GM19397 (cell line): Measurements from ENCODE around the gene ST14.
"Not testable (repeated sequence)": the region's sequence is repeated elsewhere in the genome, so short reads cannot be mapped to it uniquely, and the experiment has no call there.

ENCODE experiments used
- ATAC-seq: cut with Tn5 transposase; IDR thresholded peaks from one replicate; pipeline ENCODE4 v1.9.1; 2021; ENCODE audit warnings: mild to moderate bottlenecking, moderate library complexity; ENCODE audit not compliant: unreplicated experiment

Gene ST14

GRCh38 chr11:130163346-130164220 lies 4.0 kb downstream of the ST14 start:
- no peak for ATAC-seq

- no peak for ATAC-seq
These were observed 4.6 kb downstream of the ST14 start for GRCh38 chr11:130164221-130164570.

GRCh38 chr11:130165601-130166456 lies 6.2 kb downstream of the ST14 start:
- no peak for ATAC-seq

GRCh38 chr11:130166457-130166784 lies 6.8 kb downstream of the ST14 start:
- ATAC-seq: no peak

- no peak for ATAC-seq
These were observed 7.6 kb downstream of the ST14 start for GRCh38 chr11:130167146-130167545.

- ATAC-seq: no peak
These were observed 8.5 kb downstream of the ST14 start for GRCh38 chr11:130168105-130168504.

GRCh38 chr11:130170345-130170744 lies 10.8 kb downstream of the ST14 start:
- no peak for ATAC-seq

- no peak for ATAC-seq
These were observed 12.0 kb downstream of the ST14 start for GRCh38 chr11:130171534-130171933.

- not testable (repeated sequence) for ATAC-seq
These were observed 12.4 kb downstream of the ST14 start for GRCh38 chr11:130172001-130172400.

GRCh38 chr11:130174642-130175041 lies 15.1 kb downstream of the ST14 start:
- no peak for ATAC-seq

GRCh38 chr11:130175898-130176297 lies 16.3 kb downstream of the ST14 start:
- no peak for ATAC-seq

- no peak for ATAC-seq
These were observed 18.2 kb downstream of the ST14 start for GRCh38 chr11:130177782-130178181.

GRCh38 chr11:130178441-130179339 lies 19.1 kb downstream of the ST14 start:
- ATAC-seq: no peak

- ATAC-seq: no peak
These were observed 20.1 kb downstream of the ST14 start for GRCh38 chr11:130179396-130180306.

GRCh38 chr11:130180491-130180890 lies 20.9 kb downstream of the ST14 start:
- ATAC-seq: no peak

- no peak for ATAC-seq
These were observed 21.3 kb downstream of the ST14 start for GRCh38 chr11:130180896-130181294.

GRCh38 chr11:130181295-130182272 lies 22.0 kb downstream of the ST14 start:
- no peak for ATAC-seq

GRCh38 chr11:130183878-130184610 lies 24.5 kb downstream of the ST14 start:
- ATAC-seq: no peak
